Femur (tissue), 1 donor: ENCODE results near the gene PRRX2.
"Not testable (repeated sequence)": the region's sequence is repeated elsewhere in the genome, so short reads cannot be mapped to it uniquely, and the experiment has no call there.

Experiments
- DNase-seq: peaks from one replicate; pipeline ENCODE4 v3.0.0-alpha.2; 2017

Gene PRRX2

GRCh38 chr9:129655154-129655553 is 10.3 kb upstream of the PRRX2 start:
- no peak for DNase-seq

GRCh38 chr9:129655696-129656095 is 9.8 kb upstream of the PRRX2 start:
- DNase-seq: no peak

GRCh38 chr9:129656795-129657390 is 8.6 kb upstream of the PRRX2 start:
- no peak for DNase-seq

- no peak for DNase-seq
Measured at GRCh38 chr9:129661029-129661428, 4.4 kb upstream of the PRRX2 start.

- DNase-seq: not testable (repeated sequence)
Measured at GRCh38 chr9:129662239-129662638, 3.2 kb upstream of the PRRX2 start.

GRCh38 chr9:129664746-129665388 is 580 bp upstream of the PRRX2 start:
- peak; percentile 51 for DNase-seq

- DNase-seq: no peak
Measured at GRCh38 chr9:129665814-129666520, 520 bp downstream of the PRRX2 start.

GRCh38 chr9:129666575-129666974 is 1.1 kb downstream of the PRRX2 start:
- DNase-seq: no peak

- DNase-seq: no peak
Measured at GRCh38 chr9:129667378-129667777, 1.9 kb downstream of the PRRX2 start.

- no peak for DNase-seq
Measured at GRCh38 chr9:129667850-129668249, 2.4 kb downstream of the PRRX2 start.

- DNase-seq: no peak
Measured at GRCh38 chr9:129669141-129669718, 3.8 kb downstream of the PRRX2 start.

- no peak for DNase-seq
Measured at GRCh38 chr9:129669946-129670345, 4.5 kb downstream of the PRRX2 start.

GRCh38 chr9:129671065-129671464 is 5.6 kb downstream of the PRRX2 start:
- DNase-seq: no peak

GRCh38 chr9:129671519-129671918 is 6.1 kb downstream of the PRRX2 start:
- DNase-seq: no peak

- no peak for DNase-seq
Measured at GRCh38 chr9:129672702-129673101, 7.3 kb downstream of the PRRX2 start.

GRCh38 chr9:129673602-129674001 is 8.2 kb downstream of the PRRX2 start:
- no peak for DNase-seq

- DNase-seq: no peak
Measured at GRCh38 chr9:129674229-129674628, 8.8 kb downstream of the PRRX2 start.

- DNase-seq: no peak
Measured at GRCh38 chr9:129675620-129676019, 10.2 kb downstream of the PRRX2 start.

- DNase-seq: no peak
Measured at GRCh38 chr9:129676287-129676686, 10.8 kb downstream of the PRRX2 start.

- no peak for DNase-seq
Measured at GRCh38 chr9:129676975-129677374, 11.5 kb downstream of the PRRX2 start.

- DNase-seq: peak; percentile 73
Measured at GRCh38 chr9:129677456-129677855, 12.0 kb downstream of the PRRX2 start.

- DNase-seq: no peak
Measured at GRCh38 chr9:129678844-129679243, 13.4 kb downstream of the PRRX2 start.

- DNase-seq: no peak
Measured at GRCh38 chr9:129679537-129679936, 14.1 kb downstream of the PRRX2 start.

GRCh38 chr9:129681924-129682323 is 16.5 kb downstream of the PRRX2 start:
- no peak for DNase-seq
